Stimulated activated CD8-positive, alpha-beta memory T cell treated with anti-CD3 and anti-CD28 coated beads, Interleukin-2, amount 100 ng/mL, for 1 hour (primary cell): Measurements from ENCODE around the gene LAMB3.

ENCODE experiments used
- DNase-seq, 2 donors: peaks; one replicate each; pipeline ENCODE4 v3.0.0-alpha.2; 2020; ENCODE audit warnings: low read depth in 2 of 2

Gene LAMB3

GRCh38 chr1:209595599-209596285 is 56.5 kb downstream of the LAMB3 start:
- DNase-seq = no peak

DNA sequence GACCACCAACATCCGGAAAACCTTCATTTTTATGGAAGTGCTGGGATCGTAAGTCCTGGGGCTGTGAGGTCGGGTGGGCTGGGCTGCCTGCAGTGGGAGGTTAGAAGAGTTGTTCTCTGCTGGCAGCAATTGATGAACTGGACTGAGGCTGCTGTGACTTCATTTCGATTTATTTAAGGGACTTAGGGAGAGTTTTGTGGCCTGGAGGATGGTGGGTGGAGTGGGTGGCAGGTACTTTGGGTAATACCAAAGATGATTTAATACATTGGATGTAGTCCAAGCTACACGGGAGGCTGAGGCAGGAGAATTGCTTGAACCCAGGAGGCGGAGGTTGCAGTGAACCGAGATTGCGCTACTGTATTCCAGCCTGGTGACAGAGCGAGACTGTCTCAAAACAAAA is 57.2 kb downstream of the LAMB3 start:
- no peak for DNase-seq

DNA sequence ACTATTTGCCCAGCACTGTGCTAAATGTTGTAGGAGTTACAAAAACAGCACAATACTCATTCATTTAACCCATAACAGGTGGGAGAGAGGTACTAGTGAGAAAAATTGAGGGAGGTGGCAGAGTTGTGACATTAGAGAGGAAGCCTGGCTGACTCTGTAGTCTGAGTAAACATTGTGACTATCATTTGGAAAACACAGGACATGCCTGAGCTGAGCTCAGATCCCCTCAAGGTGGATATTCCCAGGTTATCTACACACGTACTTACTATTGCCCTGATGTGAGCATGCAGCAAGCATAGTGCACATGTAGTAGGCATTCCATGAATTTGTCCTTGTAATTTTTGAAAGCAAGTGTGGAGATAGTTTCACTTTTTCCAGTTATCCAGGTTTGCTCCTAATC is 57.8 kb downstream of the LAMB3 start:
- no peak for DNase-seq

GRCh38 chr1:209593747-209594146 is 58.5 kb downstream of the LAMB3 start:
- DNase-seq = no peak

GRCh38 chr1:209590405-209590804 is 61.8 kb downstream of the LAMB3 start:
- DNase-seq = no peak

- no peak for DNase-seq
Measured at GRCh38 chr1:209589863-209590262, 62.4 kb downstream of the LAMB3 start.

- no peak for DNase-seq
Measured at GRCh38 chr1:209589440-209589839, 62.8 kb downstream of the LAMB3 start.

DNA sequence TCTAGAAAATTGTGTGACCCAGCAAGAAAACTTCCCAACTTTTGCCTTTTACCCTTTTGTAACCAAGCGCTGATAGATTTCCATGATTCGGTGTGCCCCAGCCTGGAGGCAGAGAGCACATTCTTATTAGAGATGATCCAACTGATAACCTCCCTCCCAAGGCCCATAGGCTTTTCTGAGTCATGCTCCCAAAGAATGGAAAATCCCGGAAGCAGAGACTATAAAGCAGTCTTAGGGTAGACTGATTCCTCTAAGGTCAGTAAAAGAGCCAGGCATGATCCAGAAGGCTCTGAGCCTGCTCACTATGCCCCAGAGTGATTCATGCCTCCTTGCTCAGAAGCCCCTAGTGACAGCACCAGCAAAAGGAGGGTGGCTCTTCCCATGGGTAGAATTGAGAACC is 64.4 kb downstream of the LAMB3 start:
- DNase-seq = no peak

DNA sequence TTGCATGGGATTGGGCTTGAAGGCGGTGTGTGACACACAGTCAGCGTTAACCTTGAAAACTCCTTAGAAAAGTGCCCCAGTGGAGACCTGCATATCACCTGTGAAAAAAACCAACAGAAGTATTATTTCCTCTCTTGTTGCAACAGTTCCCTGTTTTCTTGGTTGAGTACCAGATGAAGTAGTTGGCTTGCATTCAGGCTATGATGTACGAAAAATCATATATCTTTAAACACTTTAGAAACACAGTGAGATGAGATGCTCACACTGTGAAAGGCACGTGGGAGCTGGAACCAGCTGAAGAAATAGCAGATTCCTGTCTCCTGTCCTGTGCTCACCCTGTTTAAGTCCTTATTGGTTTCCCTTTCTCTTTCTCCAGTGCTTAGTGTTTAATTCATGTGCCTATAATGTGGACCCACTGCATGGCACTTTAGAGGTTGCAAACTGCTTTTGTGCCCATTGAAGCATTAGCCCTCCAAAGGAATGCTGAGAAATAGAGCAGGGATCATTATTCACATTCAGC is 65.9 kb downstream of the LAMB3 start:
- DNase-seq = no peak

DNA sequence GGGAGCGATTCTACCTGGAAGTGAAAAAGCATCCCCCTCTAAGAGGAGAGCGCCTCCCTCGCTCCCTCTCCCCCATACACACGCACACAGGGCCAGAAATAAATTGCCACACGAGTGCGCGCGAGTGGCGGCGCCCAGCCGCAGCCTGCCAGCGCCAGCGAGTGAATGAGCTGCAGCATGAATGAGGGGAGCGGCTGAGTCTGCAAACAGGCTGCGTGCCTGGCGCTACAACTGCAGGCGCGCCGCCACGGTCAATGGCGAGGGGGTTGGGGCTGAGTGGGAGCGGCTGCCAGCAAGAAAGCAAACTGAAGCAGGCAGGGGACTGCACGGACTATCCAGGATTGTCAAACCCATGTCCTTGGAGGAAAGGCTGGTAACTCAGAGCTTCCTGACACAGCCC is 66.6 kb downstream of the LAMB3 start:
- DNase-seq = no peak

GRCh38 chr1:209585197-209585596 is 67.0 kb downstream of the LAMB3 start:
- no peak for DNase-seq

DNA sequence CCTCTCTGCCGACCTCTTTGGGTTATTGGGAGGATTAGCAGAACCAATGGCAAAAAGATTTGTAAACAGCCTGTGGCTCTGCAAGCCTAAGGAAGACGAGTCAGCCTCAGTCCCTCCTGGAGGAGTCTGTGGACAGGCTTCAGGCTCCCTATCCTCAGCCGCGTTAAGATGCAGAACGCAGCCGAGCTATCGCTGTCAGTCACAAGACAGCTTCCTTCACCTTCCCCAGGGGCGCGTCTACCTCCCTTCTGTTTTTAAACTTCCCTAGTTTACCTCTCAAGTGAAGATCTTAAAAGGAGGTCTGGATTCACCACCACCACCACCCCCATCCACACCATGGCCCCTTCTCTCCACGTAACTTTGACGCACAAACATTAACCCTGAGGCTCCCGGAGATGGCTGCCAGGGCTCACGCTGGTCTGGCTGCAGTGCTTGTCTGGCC is 68.0 kb downstream of the LAMB3 start:
- no peak for DNase-seq

DNA sequence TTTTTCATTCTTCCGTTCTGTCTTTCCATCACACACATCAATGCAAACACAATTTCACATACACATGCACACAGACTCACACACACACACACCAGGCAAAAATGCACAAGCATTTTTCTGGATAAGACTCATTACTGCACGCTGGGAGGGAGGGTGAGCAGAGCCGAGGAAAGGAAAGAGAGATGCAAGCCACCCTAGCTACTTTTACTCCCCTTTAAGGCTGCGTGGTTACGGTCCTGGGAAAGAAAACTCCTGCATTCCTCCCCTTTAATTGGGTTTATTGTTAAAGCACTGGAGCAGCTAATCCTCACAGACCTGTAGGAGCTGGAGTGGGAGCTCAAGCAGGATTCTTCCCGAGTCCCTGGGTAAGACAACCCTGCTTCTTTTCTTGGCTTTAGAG is 68.8 kb downstream of the LAMB3 start, which contains the start of gene CAMK1G:
CAMK1G (plus strand) TSS at position 307 of the 400 bp plus-strand sequence. CDS start 11,270 bp downstream, outside the sequence.
- DNase-seq = no peak

DNA sequence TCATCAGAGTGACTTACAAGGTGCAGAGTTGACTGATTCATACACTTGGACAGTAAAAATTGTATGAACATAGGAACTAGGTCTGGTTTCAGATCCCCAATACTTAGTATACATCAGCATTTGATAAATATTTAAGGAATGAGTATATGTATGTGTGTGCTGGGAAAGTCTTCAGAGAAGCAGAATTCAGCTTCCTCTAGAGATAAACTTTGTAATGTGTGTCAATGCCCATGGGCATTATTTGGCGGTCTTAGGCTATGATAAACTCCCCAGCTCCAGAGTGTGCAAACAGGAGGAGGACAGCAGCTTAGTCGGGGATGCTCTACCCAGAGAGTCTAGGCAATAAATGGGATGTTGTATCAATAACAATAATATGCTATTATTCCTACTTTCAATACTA is 71.6 kb downstream of the LAMB3 start:
- no peak for DNase-seq

DNA sequence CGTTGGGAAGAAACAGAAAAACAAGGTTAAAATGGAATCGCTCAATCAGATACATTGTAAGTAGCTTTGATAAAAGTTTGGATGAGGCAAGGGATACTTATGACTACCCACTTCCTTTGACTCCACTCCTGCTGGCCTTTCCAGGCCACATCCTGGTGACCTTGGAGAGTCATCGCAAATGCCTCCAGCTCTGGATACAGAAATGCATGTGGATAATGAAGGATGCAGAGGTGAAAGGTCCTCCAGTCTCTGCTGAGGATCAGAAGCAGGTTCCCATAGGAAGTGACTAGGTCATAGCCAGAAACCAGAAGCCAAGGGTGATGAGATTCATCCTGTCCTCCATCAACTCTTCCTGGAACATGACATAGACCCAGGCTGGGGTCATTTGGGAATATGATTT is 74.9 kb downstream of the LAMB3 start:
- DNase-seq = no peak

DNA sequence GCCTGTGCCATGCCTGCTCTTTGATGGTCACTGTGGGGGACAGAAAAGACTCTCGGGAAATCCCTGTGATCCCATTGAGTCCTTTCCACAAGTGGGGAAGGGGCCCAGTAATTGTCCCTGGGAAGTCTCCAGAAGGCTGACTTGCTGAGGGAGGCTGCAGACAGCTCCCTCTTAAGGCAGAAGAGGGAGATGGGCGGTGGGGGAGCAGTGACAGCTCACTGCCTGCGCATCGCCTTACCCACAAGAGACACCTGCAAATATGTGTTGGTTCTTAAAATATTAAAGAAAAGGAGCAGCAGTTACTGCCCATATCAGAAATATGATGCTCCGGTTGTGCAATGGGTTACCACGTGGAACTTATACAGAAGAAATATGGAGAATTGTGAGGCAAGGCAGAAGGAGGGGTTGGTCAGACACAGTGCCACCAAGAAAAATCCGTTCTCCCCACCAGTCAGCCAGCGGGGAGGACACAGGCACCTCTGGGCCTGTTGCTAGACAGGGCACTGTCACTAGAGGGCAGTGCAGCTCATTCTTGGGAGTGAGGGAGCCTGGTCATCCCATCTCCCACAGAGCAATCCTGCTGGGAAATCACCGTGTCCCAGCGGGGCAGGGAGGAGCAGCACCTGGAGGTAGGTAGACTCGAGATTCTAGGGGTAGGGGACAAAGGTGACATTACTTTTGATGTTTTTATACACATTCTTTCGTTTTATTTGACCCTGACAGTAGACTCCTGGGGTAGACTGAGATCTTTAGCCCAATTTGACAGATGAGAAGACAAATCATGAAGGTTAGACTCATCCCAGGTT is 75.6 kb downstream of the LAMB3 start:
- DNase-seq = peak; percentile 23 to 37

DNA sequence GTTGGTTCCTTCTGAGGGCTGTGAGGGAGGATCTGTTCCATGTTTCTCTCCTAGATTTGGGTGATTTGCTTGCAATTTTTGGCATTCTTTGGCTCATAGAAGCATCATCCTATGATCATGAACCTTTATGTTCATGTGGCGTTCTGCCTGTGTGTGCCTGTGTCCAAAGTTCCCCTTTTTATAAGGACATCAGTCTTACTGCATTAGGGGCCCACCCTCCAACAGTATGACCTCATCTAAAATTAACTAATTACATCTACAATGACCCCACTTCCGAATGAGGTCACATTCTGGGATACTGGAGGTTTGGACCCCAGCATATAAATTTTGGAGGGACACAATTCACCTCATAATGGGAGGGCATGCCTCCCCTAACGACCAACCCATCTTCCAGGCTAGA is 81.5 kb downstream of the LAMB3 start:
- DNase-seq = no peak

- peak; percentile 44 to 55 for DNase-seq
Measured at GRCh38 chr1:209569455-209570207, 82.6 kb downstream of the LAMB3 start.

DNA sequence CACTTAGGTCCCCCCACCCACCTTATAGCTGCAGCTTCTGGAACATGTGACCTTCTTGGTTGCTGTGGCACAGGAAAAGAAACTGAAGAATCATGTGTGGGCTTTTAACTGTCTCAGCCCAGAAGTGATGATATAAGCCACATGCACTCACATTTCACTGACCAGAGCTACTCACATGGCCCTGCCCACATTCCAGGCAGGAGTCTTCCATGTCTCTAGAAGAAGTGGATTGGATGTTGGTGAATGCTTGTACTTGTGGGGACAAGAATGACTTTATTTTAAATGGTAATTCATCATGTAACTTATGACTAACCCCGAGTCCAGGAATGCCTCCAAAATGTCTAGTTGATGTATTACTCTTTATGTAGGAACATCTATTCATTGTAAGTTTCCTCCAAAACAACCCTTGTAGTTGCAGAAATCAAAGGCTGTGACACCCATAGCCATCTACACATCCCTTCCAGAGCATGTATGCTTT is 84.5 kb downstream of the LAMB3 start:
- DNase-seq = no peak

- DNase-seq = peak; percentile 35 to 51
Measured at GRCh38 chr1:209565759-209566678, 86.2 kb downstream of the LAMB3 start.
